SK-N-SH treated with all-trans-retinoic acid at 6 μM for 48 hours (cell line): ENCODE data around the gene TRIM47.

Source experiments
- ATAC-seq: fragments of 200-7000 bp; cut with Tn5 transposase; 3 replicates; pipeline ENCODE4 v1.9.1; 2020; ENCODE audit warnings: mild to moderate bottlenecking, moderate library complexity
- ARNTL ChIP-seq: fragments of 450-650 bp; formaldehyde crosslinking; IDR thresholded peaks from 2 replicates; pipeline ENCODE4 v1.5.0; 2020; ENCODE audit warnings: low read depth, mild to moderate bottlenecking, moderate library complexity, borderline replicate concordance
- BACH2 ChIP-seq: fragments of 250-450 bp; sonication (Bioruptor Pico); IDR thresholded peaks from 2 replicates; pipeline ENCODE4 v1.9.0; 2021; ENCODE audit warnings: mild to moderate bottlenecking, borderline replicate concordance
- CSDC2 ChIP-seq: fragments of 250-450 bp; sonication (Bioruptor Pico); IDR thresholded peaks from 2 replicates; pipeline ENCODE4 v1.5.0; 2020; ENCODE audit warnings: mild to moderate bottlenecking, moderate library complexity
- CSRNP3 ChIP-seq: fragments of 250-450 bp; sonication (Bioruptor Pico); IDR thresholded peaks from 2 replicates; pipeline ENCODE4 v1.5.1; 2021; ENCODE audit warnings: mild to moderate bottlenecking, moderate library complexity
- GLIS3 ChIP-seq: fragments of 250-450 bp; sonication (Bioruptor Pico); IDR thresholded peaks from 2 replicates; pipeline ENCODE4 v1.5.0; 2020; ENCODE audit warnings: mild to moderate bottlenecking, moderate library complexity
- ISL1 ChIP-seq: fragments of 250-450 bp; sonication (Bioruptor Pico); IDR thresholded peaks from 2 replicates; pipeline ENCODE4 v2.1.2; 2022; ENCODE audit warnings: mild to moderate bottlenecking, moderate library complexity
- OSR1 ChIP-seq: fragments of 250-450 bp; sonication (Bioruptor Pico); IDR thresholded peaks from 2 replicates; pipeline ENCODE4 v1.8.0; 2022; ENCODE audit warnings: moderate library complexity, mild to moderate bottlenecking, inconsistent platforms
- PATZ1 ChIP-seq: fragments of 250-450 bp; sonication (Bioruptor Pico); IDR thresholded peaks from 2 replicates; pipeline ENCODE4 v1.8.0; 2020; ENCODE audit warnings: mild to moderate bottlenecking, moderate library complexity, borderline replicate concordance
- PPARA ChIP-seq: fragments of 250-450 bp; sonication (Bioruptor Pico); IDR thresholded peaks from 2 replicates; pipeline ENCODE4 v1.5.0; 2020; ENCODE audit warnings: mild to moderate bottlenecking, borderline replicate concordance
- RARB ChIP-seq: fragments of 250-450 bp; sonication (Bioruptor Pico); IDR thresholded peaks from 2 replicates; pipeline ENCODE4 v1.8.0; 2021; ENCODE audit warnings: mild to moderate bottlenecking, moderate library complexity
- SNAI2 ChIP-seq: fragments of 250-450 bp; sonication (Bioruptor Pico); IDR thresholded peaks from 2 replicates; pipeline ENCODE4 v1.5.0; 2020; ENCODE audit warnings: mild to moderate bottlenecking, moderate library complexity
- TCF4 ChIP-seq: fragments of 250-450 bp; sonication (Bioruptor Pico); IDR thresholded peaks from 2 replicates; pipeline ENCODE4 v1.8.0; 2021; ENCODE audit warnings: mild to moderate bottlenecking, moderate library complexity, borderline replicate concordance
- TOX ChIP-seq: fragments of 250-450 bp; sonication (Bioruptor Pico); IDR thresholded peaks from 2 replicates; pipeline ENCODE4 v1.8.0; 2021; ENCODE audit warnings: mild to moderate bottlenecking, moderate library complexity, borderline replicate concordance
- ZC3H10 ChIP-seq: fragments of 250-450 bp; sonication (Bioruptor Pico); IDR thresholded peaks from 2 replicates; pipeline ENCODE4 v1.5.1; 2021; ENCODE audit warnings: mild to moderate bottlenecking, moderate library complexity
- ZFP3 ChIP-seq: fragments of 250-450 bp; sonication (Bioruptor Pico); IDR thresholded peaks from 2 replicates; pipeline ENCODE4 v1.5.0; 2020; ENCODE audit warnings: mild to moderate bottlenecking, moderate library complexity
- ZFP30 ChIP-seq: fragments of 450-650 bp; formaldehyde crosslinking; IDR thresholded peaks from 2 replicates; pipeline ENCODE4 v1.5.0; 2022; ENCODE audit warnings: mild to moderate bottlenecking, moderate library complexity
- ZNF565 ChIP-seq: fragments of 450-650 bp; formaldehyde crosslinking; conservative IDR thresholded peaks from 2 replicates; pipeline ENCODE4 v1.5.0; 2020; ENCODE audit warnings: low read depth, mild to moderate bottlenecking, moderate library complexity
- ZNF8 ChIP-seq: fragments of 450-650 bp; formaldehyde crosslinking; IDR thresholded peaks from 2 replicates; pipeline ENCODE4 v1.5.0; 2020; ENCODE audit warnings: mild to moderate bottlenecking, moderate library complexity
- TF ChIP-seq, protein P1 (sequence below): fragments of 250-450 bp; sonication (Bioruptor Pico); IDR thresholded peaks from 2 replicates; pipeline ENCODE4 v1.5.0; 2020; ENCODE audit warnings: mild to moderate bottlenecking, moderate library complexity
- TF ChIP-seq, protein P2 (sequence below): fragments of 250-450 bp; sonication (Bioruptor Pico); IDR thresholded peaks from 2 replicates; pipeline ENCODE4 v1.5.1; 2020; ENCODE audit warnings: low read depth, mild to moderate bottlenecking, moderate library complexity
- TF ChIP-seq, protein P3 (sequence below): fragments of 250-450 bp; sonication (Bioruptor Pico); IDR thresholded peaks from 2 replicates; pipeline ENCODE4 v1.8.0; 2021; ENCODE audit warnings: low read depth, mild to moderate bottlenecking, moderate library complexity, borderline replicate concordance

Gene TRIM47

GRCh38 chr17:75864448-75864871 lies 13.9 kb downstream of the TRIM47 start:
- ATAC-seq, result no peak; the same call in 2 of the 3 replicates
- TF ChIP-seq, protein P1, sequence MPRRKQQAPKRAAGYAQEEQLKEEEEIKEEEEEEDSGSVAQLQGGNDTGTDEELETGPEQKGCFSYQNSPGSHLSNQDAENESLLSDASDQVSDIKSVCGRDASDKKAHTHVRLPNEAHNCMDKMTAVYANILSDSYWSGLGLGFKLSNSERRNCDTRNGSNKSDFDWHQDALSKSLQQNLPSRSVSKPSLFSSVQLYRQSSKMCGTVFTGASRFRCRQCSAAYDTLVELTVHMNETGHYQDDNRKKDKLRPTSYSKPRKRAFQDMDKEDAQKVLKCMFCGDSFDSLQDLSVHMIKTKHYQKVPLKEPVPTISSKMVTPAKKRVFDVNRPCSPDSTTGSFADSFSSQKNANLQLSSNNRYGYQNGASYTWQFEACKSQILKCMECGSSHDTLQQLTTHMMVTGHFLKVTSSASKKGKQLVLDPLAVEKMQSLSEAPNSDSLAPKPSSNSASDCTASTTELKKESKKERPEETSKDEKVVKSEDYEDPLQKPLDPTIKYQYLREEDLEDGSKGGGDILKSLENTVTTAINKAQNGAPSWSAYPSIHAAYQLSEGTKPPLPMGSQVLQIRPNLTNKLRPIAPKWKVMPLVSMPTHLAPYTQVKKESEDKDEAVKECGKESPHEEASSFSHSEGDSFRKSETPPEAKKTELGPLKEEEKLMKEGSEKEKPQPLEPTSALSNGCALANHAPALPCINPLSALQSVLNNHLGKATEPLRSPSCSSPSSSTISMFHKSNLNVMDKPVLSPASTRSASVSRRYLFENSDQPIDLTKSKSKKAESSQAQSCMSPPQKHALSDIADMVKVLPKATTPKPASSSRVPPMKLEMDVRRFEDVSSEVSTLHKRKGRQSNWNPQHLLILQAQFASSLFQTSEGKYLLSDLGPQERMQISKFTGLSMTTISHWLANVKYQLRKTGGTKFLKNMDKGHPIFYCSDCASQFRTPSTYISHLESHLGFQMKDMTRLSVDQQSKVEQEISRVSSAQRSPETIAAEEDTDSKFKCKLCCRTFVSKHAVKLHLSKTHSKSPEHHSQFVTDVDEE (CRISPR knock-in tag), result no peak
- TF ChIP-seq RARB (CRISPR knock-in tag), result no peak
- TF ChIP-seq GLIS3 (CRISPR knock-in tag), result no peak
- no peak for TF ChIP-seq TCF4 (CRISPR knock-in tag)
- TF ChIP-seq ISL1 (CRISPR knock-in tag), result no peak
- no peak for TF ChIP-seq PPARA
- no peak for TF ChIP-seq PATZ1 (CRISPR knock-in tag)
- no peak for TF ChIP-seq CSRNP3 (CRISPR knock-in tag)
- TF ChIP-seq, protein P2, sequence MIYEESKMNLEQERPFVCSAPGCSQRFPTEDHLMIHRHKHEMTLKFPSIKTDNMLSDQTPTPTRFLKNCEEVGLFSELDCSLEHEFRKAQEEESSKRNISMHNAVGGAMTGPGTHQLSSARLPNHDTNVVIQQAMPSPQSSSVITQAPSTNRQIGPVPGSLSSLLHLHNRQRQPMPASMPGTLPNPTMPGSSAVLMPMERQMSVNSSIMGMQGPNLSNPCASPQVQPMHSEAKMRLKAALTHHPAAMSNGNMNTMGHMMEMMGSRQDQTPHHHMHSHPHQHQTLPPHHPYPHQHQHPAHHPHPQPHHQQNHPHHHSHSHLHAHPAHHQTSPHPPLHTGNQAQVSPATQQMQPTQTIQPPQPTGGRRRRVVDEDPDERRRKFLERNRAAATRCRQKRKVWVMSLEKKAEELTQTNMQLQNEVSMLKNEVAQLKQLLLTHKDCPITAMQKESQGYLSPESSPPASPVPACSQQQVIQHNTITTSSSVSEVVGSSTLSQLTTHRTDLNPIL (CRISPR knock-in tag), result no peak
- no peak for TF ChIP-seq ZC3H10 (CRISPR knock-in tag)
- no peak for TF ChIP-seq ZNF8 (CRISPR knock-in tag)
- no peak for TF ChIP-seq TOX (CRISPR knock-in tag)
- no peak for TF ChIP-seq BACH2 (CRISPR knock-in tag)
- no peak for TF ChIP-seq SNAI2 (CRISPR knock-in tag)
- no peak for TF ChIP-seq ZNF565

- no peak for ATAC-seq
Observed at GRCh38 chr17:75861927-75862317, 16.5 kb downstream of the TRIM47 start.

More at GRCh38 chr17:75861927-75862317, 16.5 kb downstream of the TRIM47 start:
- no peak for TF ChIP-seq ZFP30 (CRISPR knock-in tag)
- no peak for TF ChIP-seq OSR1 (CRISPR knock-in tag)
- no peak for TF ChIP-seq TOX (CRISPR knock-in tag)
- TF ChIP-seq GLIS3 (CRISPR knock-in tag), result no peak
- no peak for TF ChIP-seq RARB (CRISPR knock-in tag)
- TF ChIP-seq, protein P2 (CRISPR knock-in tag), result no peak
- no peak for TF ChIP-seq ZFP3 (CRISPR knock-in tag)
- TF ChIP-seq, protein P3, sequence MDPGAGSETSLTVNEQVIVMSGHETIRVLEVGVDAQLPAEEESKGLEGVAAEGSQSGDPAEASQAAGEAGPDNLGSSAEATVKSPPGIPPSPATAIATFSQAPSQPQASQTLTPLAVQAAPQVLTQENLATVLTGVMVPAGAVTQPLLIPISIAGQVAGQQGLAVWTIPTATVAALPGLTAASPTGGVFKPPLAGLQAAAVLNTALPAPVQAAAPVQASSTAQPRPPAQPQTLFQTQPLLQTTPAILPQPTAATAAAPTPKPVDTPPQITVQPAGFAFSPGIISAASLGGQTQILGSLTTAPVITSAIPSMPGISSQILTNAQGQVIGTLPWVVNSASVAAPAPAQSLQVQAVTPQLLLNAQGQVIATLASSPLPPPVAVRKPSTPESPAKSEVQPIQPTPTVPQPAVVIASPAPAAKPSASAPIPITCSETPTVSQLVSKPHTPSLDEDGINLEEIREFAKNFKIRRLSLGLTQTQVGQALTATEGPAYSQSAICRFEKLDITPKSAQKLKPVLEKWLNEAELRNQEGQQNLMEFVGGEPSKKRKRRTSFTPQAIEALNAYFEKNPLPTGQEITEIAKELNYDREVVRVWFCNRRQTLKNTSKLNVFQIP, result no peak
- no peak for TF ChIP-seq ZNF8 (CRISPR knock-in tag)
- no peak for TF ChIP-seq ZC3H10 (CRISPR knock-in tag)
- no peak for TF ChIP-seq PPARA
- TF ChIP-seq, protein P1 (CRISPR knock-in tag), result no peak
- no peak for TF ChIP-seq ARNTL (CRISPR knock-in tag)
- TF ChIP-seq SNAI2 (CRISPR knock-in tag), result no peak
- TF ChIP-seq ISL1 (CRISPR knock-in tag), result no peak
- TF ChIP-seq TCF4 (CRISPR knock-in tag), result no peak
- TF ChIP-seq CSDC2 (CRISPR knock-in tag), result no peak
- no peak for TF ChIP-seq CSRNP3 (CRISPR knock-in tag)
- TF ChIP-seq PATZ1 (CRISPR knock-in tag), result no peak
